K562 (cell line): ENCODE measurements around the gene PTTG1IP. TPM values are rescaled to one million over a fixed set of nuclear protein-coding genes. Genes with fewer than 3 reads are reported as not detected.
A peak's percentile ranks its signal among the peaks of the same experiment; 100 is the strongest.

Source experiments
- ARHGAP35 ChIP-seq: fragments of 450-650 bp; IDR thresholded peaks from 2 replicates; pipeline ENCODE4 v1.6.1; 2018; ENCODE audit not compliant: partially characterized antibody
- BRCA1 ChIP-seq, 2 experiments: fragments of 450-650 bp in 1 of 2; sonication (generic) in 1 of 2; formaldehyde crosslinking in 1 of 2; IDR thresholded peaks; 2 replicates each; pipeline versions ENCODE4 v1.5.0 to v1.6.1; 2017 to 2020; ENCODE audit warnings: mild to moderate bottlenecking in 1 of 2, missing genetic modification reagents in 1 of 2
- CREM ChIP-seq: IDR thresholded peaks from 2 replicates; pipeline ENCODE4 v1.6.1; 2014; ENCODE audit warnings: antibody characterized with exemption, low read depth
- HDAC8 ChIP-seq: fragments of 450-650 bp; IDR thresholded peaks from 2 replicates; pipeline ENCODE4 v1.6.1; 2016; ENCODE audit warnings: mild to moderate bottlenecking, missing genetic modification characterization, moderate library complexity, missing compliant biosample characterization
- JUND ChIP-seq, 2 experiments: IDR thresholded peaks; 2 replicates in 1 of 2; 3 replicates in 1 of 2; pipeline ENCODE4 v1.6.1; 2011; ENCODE audit warnings: borderline replicate concordance in 2 of 2, low read depth in 2 of 2, low read length in 2 of 2, improper control_type of control experiment in 1 of 2, missing biosample characterization in 1 of 2, missing genetic modification characterization in 1 of 2, missing genetic modification reagents in 1 of 2
- KLF1 ChIP-seq: fragments of 450-650 bp; IDR thresholded peaks from 2 replicates; pipeline ENCODE4 v1.6.1; 2016; ENCODE audit warnings: missing genetic modification characterization, missing compliant biosample characterization
- MCM5 ChIP-seq: fragments of 450-650 bp; IDR thresholded peaks from 2 replicates; pipeline ENCODE4 v1.6.1; 2016; ENCODE audit warnings: low read depth
- PHB2 ChIP-seq: fragments of 450-650 bp; IDR thresholded peaks from 2 replicates; pipeline ENCODE4 v1.6.1; 2017; ENCODE audit warnings: low read depth
- SAP30 ChIP-seq: fragments of 200-600 bp; sonication (generic); IDR thresholded peaks from 2 replicates; pipeline ENCODE4 v1.6.1; 2012; ENCODE audit warnings: borderline replicate concordance, low read depth, mild to moderate bottlenecking, moderate library complexity, low read length, control low read depth, inconsistent platforms; ENCODE audit not compliant: insufficient read depth, poor library complexity, severe bottlenecking
- SETDB1 ChIP-seq: IDR thresholded peaks from one replicate; pipeline ENCODE4 v1.6.1; 2012; ENCODE audit warnings: low read length, control low read depth, inconsistent platforms
- SRSF1 ChIP-seq: fragments of 200-400 bp; formaldehyde crosslinking; IDR thresholded peaks from 2 replicates; pipeline ENCODE4 v1.6.1; 2017; ENCODE audit warnings: mild to moderate bottlenecking, low read depth, low read length, moderate library complexity
- ZNF282 ChIP-seq: sonication (generic); formaldehyde crosslinking; IDR thresholded peaks from 2 replicates; pipeline ENCODE4 v1.8.1; 2023; ENCODE audit warnings: missing genetic modification reagents
- polyA plus RNA-seq, 8 experiments: library from polyadenylated mRNA; depleted of rRNA in 4 of 8; stranded (reverse) in 5 of 8; unstranded in 3 of 8; fragments of >200 nt; fragmentation: Nextera tagmentation in 2 of 8; fragmentation: Illumina TruSeq in 1 of 8; extraction: Ambion mirVana in 2 of 8; extraction: Trizol in 1 of 8; gene quantifications; 2 replicates each; pipeline versions ENCODE4 v1.2.1 to v1.2.3, GENCODE V29; 2011 to 2014; ENCODE audit warnings: inconsistent platforms in 1 of 8, missing spikeins in 1 of 8
- total RNA-seq, 7 experiments: library from RNA; depleted of rRNA in 6 of 7; stranded (reverse); fragments of >200 nt in 6 of 7; fragmentation: Illumina TruSeq in 2 of 7; extraction: Trizol in 2 of 7; gene quantifications; 2 replicates each; pipeline versions ENCODE4 v1.2.1 to v1.2.3, GENCODE V29; 2011 to 2021; ENCODE audit warnings: low replicate concordance in 1 of 7
- TF ChIP-seq, protein P1 (sequence below), 2 experiments: IDR thresholded peaks; 2 replicates each; pipeline ENCODE4 v1.6.1; 2012; ENCODE audit warnings: improper control_type of control experiment in 2 of 2, low read depth in 2 of 2, low read length in 2 of 2, borderline replicate concordance in 1 of 2
- TF ChIP-seq, protein P2 (sequence below): fragments of 450-650 bp; IDR thresholded peaks from 2 replicates; pipeline ENCODE4 v1.6.1; 2016
- TF ChIP-seq, protein P3 (sequence below): sonication (generic); IDR thresholded peaks from 2 replicates; pipeline ENCODE4 v1.6.1; 2016
- TF ChIP-seq, protein P4 (sequence below), 2 experiments: fragments of 450-650 bp; conservative IDR thresholded peaks; 2 replicates each; pipeline ENCODE4 v1.6.1; 2017; ENCODE audit warnings: mild to moderate bottlenecking in 2 of 2, moderate library complexity in 2 of 2
- TF ChIP-seq, protein P5 (sequence below): sonication (generic); formaldehyde crosslinking; IDR thresholded peaks from 2 replicates; pipeline ENCODE4 v1.8.0; 2022; ENCODE audit warnings: mild to moderate bottlenecking, missing genetic modification reagents

The PTTG1IP gene
- total and polyA plus RNA-seq, 9 of the 15 experiments (the other 6 are each of a cell fraction or from before 2014, with no cell fraction given), result 5.0 to 99.3 (median 82.4) TPM

DNA sequence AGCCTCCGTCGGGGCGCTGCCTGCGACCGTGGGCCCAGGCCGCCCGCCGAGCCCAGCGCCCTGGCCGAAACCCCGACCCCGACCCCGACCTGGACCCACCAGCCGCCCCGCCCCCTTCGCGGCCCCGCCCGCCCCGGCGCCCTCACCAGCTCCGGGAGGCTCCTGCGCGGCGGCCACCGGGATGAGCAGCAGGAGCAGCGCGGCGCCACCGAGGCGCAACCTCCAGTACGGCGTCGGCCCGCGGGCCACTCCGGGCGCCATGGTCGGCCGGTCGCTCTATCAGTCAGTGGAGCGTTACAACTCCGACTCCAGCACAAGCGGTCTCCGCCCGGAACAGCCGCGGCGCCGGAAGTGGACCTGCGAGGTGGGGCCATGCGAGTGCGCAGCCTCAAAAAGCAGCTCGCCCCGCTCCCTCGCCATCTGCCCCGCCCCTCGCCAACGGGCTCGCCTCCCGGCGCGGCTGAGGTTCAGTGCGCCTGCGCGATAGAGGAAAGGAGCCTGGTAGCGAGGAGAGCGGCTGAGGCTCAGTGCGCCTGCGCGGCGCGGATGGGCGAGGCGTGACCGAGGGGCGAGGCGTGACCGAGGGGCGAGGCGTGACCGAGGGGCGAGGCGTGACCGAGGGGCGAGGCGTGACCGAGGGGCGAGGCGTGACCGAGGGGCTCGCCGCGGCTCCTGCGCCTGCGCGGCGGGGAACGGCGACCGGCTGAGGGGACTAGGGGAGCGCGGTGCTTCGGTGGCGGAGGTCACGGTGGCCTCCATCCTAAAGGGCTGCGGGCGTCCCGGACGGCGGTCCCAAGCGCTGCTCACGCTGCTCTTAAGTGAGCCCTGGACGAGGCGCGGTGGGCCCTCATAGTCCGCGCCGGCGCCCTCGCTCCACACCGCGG, at the start of gene PTTG1IP (continued):
- peak; percentile 79; the same call in 1 of the 2 replicates for TF ChIP-seq ZNF282
- peak; percentile 89; the same call in 1 of the 2 replicates for TF ChIP-seq HDAC8 (tag)
- TF ChIP-seq, protein P1, sequence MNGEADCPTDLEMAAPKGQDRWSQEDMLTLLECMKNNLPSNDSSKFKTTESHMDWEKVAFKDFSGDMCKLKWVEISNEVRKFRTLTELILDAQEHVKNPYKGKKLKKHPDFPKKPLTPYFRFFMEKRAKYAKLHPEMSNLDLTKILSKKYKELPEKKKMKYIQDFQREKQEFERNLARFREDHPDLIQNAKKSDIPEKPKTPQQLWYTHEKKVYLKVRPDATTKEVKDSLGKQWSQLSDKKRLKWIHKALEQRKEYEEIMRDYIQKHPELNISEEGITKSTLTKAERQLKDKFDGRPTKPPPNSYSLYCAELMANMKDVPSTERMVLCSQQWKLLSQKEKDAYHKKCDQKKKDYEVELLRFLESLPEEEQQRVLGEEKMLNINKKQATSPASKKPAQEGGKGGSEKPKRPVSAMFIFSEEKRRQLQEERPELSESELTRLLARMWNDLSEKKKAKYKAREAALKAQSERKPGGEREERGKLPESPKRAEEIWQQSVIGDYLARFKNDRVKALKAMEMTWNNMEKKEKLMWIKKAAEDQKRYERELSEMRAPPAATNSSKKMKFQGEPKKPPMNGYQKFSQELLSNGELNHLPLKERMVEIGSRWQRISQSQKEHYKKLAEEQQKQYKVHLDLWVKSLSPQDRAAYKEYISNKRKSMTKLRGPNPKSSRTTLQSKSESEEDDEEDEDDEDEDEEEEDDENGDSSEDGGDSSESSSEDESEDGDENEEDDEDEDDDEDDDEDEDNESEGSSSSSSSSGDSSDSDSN (IDR thresholded peaks at IDR 0.05; ENCODE audit: borderline replicate concordance in 1 of 2, low read depth in 2 of 2, low read length in 2 of 2), result peak; percentile 55 to 60; a peak in 2 of 4 replicates
- TF ChIP-seq SETDB1, result no peak
- no peak for TF ChIP-seq MCM5
- TF ChIP-seq, protein P2, sequence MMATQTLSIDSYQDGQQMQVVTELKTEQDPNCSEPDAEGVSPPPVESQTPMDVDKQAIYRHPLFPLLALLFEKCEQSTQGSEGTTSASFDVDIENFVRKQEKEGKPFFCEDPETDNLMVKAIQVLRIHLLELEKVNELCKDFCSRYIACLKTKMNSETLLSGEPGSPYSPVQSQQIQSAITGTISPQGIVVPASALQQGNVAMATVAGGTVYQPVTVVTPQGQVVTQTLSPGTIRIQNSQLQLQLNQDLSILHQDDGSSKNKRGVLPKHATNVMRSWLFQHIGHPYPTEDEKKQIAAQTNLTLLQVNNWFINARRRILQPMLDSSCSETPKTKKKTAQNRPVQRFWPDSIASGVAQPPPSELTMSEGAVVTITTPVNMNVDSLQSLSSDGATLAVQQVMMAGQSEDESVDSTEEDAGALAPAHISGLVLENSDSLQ, result no peak
- peak; percentile 5; the same call in 1 of the 2 replicates for TF ChIP-seq CREM
- peak; percentile 87; the same call in 1 of the 2 replicates for TF ChIP-seq KLF1 (tag)
- TF ChIP-seq BRCA1 (IDR thresholded peaks at IDR 0.05), result no peak
- TF ChIP-seq BRCA1 (CRISPR knock-in tag; IDR thresholded peaks at IDR 0.05), result peak; percentile 56
- TF ChIP-seq ARHGAP35, result no peak
- peak; percentile 29 for TF ChIP-seq SAP30
- no peak for TF ChIP-seq JUND (IDR thresholded peaks at IDR 0.05; ENCODE audit: borderline replicate concordance, low read depth, low read length)
- TF ChIP-seq JUND (tag; IDR thresholded peaks at IDR 0.05; ENCODE audit: borderline replicate concordance, low read depth, low read length), result peak; percentile 12; the same call in 1 of the 3 replicates
- TF ChIP-seq, protein P3, sequence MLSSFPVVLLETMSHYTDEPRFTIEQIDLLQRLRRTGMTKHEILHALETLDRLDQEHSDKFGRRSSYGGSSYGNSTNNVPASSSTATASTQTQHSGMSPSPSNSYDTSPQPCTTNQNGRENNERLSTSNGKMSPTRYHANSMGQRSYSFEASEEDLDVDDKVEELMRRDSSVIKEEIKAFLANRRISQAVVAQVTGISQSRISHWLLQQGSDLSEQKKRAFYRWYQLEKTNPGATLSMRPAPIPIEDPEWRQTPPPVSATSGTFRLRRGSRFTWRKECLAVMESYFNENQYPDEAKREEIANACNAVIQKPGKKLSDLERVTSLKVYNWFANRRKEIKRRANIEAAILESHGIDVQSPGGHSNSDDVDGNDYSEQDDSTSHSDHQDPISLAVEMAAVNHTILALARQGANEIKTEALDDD, result no peak
- TF ChIP-seq, protein P4, sequence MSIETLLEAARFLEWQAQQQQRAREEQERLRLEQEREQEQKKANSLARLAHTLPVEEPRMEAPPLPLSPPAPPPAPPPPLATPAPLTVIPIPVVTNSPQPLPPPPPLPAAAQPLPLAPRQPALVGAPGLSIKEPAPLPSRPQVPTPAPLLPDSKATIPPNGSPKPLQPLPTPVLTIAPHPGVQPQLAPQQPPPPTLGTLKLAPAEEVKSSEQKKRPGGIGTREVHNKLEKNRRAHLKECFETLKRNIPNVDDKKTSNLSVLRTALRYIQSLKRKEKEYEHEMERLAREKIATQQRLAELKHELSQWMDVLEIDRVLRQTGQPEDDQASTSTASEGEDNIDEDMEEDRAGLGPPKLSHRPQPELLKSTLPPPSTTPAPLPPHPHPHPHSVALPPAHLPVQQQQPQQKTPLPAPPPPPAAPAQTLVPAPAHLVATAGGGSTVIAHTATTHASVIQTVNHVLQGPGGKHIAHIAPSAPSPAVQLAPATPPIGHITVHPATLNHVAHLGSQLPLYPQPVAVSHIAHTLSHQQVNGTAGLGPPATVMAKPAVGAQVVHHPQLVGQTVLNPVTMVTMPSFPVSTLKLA (conservative IDR thresholded peaks at IDR 0.05), result peak; percentile 48 to 79; a peak in 3 of 4 replicates
- TF ChIP-seq, protein P5, sequence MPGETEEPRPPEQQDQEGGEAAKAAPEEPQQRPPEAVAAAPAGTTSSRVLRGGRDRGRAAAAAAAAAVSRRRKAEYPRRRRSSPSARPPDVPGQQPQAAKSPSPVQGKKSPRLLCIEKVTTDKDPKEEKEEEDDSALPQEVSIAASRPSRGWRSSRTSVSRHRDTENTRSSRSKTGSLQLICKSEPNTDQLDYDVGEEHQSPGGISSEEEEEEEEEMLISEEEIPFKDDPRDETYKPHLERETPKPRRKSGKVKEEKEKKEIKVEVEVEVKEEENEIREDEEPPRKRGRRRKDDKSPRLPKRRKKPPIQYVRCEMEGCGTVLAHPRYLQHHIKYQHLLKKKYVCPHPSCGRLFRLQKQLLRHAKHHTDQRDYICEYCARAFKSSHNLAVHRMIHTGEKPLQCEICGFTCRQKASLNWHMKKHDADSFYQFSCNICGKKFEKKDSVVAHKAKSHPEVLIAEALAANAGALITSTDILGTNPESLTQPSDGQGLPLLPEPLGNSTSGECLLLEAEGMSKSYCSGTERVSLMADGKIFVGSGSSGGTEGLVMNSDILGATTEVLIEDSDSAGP (CRISPR knock-in tag), result 0 out of 2 replicates have a peak, but pooled peaks have one; percentile 52
- TF ChIP-seq SRSF1, result no peak
- no peak for TF ChIP-seq PHB2
